Neural cell (in vitro differentiated cells): ENCODE measurements around the gene ANKS1B.

Source experiments
- EP300 ChIP-seq: fragments of 450-650 bp; conservative IDR thresholded peaks from 2 replicates; pipeline ENCODE4 v1.6.1; 2014; ENCODE audit warnings: antibody characterized with exemption, mild to moderate bottlenecking, moderate library complexity; ENCODE audit not compliant: poor library complexity, severe bottlenecking
- EZH2 ChIP-seq: fragments of 200-600, 300-800 bp; shearing (Covaris generic), sonication (generic); IDR thresholded peaks from 2 replicates; pipeline ENCODE4 v1.6.1; 2014; ENCODE audit warnings: antibody characterized with exemption, low read length, borderline replicate concordance, mild to moderate bottlenecking; ENCODE audit not compliant: insufficient read depth, poor library complexity, severe bottlenecking
- POLR2AphosphoS5 ChIP-seq: IDR thresholded peaks from 2 replicates; pipeline ENCODE4 v1.6.1; 2012
- RAD21 ChIP-seq: fragments of 450-650 bp; conservative IDR thresholded peaks from 2 replicates; pipeline ENCODE4 v1.6.1; 2014; ENCODE audit warnings: antibody characterized with exemption, mild to moderate bottlenecking, moderate library complexity
- SMC3 ChIP-seq: fragments of 450-650 bp; conservative IDR thresholded peaks from 2 replicates; pipeline ENCODE4 v1.6.1; 2014; ENCODE audit warnings: antibody characterized with exemption, mild to moderate bottlenecking, moderate library complexity; ENCODE audit not compliant: poor library complexity
- TAF1 ChIP-seq: IDR thresholded peaks from 2 replicates; pipeline ENCODE4 v1.6.1; 2012; ENCODE audit warnings: low read depth
- TF ChIP-seq, protein P1 (sequence below): fragments of 450-650 bp; IDR thresholded peaks from 2 replicates; pipeline ENCODE4 v1.5.1; 2014; ENCODE audit warnings: antibody characterized with exemption, mild to moderate bottlenecking, moderate library complexity; ENCODE audit not compliant: poor library complexity, severe bottlenecking

DNA sequence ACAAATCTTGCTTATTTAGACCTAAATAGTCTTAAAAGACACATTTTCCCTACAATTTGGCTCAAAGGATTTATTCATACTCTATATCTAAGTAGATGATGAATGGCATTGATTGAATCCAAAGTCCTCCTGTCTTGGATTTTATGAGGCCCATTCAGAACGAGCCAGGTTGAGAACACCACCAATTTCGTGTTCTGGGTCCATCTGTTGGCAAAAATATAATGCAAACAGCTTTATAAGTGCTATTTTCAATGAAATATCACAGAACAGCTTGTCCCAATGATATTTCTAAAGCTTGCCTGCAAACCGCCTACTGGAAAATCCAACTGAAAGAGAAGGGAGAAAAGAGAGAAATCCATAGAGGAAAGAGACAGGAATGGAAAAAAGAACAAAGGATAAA is 542.0 kb downstream of the ANKS1B start:
- TF ChIP-seq POLR2AphosphoS5 (no peak), EZH2 (no peak), SMC3 (no peak), EP300 (no peak), RAD21 (no peak), TAF1 (no peak)
- TF ChIP-seq, protein P1, sequence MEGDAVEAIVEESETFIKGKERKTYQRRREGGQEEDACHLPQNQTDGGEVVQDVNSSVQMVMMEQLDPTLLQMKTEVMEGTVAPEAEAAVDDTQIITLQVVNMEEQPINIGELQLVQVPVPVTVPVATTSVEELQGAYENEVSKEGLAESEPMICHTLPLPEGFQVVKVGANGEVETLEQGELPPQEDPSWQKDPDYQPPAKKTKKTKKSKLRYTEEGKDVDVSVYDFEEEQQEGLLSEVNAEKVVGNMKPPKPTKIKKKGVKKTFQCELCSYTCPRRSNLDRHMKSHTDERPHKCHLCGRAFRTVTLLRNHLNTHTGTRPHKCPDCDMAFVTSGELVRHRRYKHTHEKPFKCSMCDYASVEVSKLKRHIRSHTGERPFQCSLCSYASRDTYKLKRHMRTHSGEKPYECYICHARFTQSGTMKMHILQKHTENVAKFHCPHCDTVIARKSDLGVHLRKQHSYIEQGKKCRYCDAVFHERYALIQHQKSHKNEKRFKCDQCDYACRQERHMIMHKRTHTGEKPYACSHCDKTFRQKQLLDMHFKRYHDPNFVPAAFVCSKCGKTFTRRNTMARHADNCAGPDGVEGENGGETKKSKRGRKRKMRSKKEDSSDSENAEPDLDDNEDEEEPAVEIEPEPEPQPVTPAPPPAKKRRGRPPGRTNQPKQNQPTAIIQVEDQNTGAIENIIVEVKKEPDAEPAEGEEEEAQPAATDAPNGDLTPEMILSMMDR = no peak
